GM21526 (cell line): ENCODE results near the gene ITGB4.

ENCODE experiments used
- ATAC-seq: cut with Tn5 transposase; IDR thresholded peaks from one replicate; pipeline ENCODE4 v1.9.1; 2021; ENCODE audit warnings: moderate library complexity; ENCODE audit not compliant: unreplicated experiment, low FRiP score

The ITGB4 gene

DNA sequence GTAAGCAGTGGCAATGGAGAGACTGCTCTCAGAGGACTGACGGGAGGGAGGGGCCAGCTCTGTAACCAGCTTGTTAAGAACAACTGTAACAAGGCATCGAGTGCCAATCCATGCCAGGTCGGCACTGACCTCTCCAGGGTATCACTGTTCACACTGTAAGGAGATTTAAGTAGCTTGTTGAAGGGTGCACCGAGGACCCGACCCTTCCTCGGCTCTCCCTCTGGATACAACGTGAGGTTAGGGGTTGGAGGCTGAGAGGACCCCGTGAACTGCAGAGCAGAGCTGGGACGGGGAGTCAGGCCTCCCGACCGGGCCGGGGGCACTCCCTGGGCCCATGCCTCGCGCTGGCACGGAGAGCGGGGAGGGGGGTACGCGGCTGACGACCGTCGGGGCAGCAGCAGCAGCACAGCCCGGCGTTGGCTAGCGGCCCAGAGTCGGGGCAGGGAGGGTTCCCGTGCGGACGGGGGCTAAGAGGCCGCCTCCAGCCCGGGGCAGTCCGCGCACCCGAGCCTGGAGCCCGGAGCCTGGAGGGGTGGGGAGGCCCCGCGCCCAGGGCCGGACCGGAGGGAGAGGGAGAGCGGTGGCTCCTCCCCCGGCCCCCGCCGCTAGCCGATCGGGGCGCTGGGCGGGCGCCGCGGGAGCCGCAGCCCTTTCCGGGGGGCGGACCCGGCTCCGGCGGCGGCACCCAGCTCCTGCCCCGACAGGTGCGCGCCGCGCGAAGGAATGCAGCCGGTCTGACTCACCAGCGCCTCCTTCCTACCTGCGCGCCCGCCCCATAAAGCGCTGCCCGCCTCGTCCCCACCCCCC, at the start of gene ITGB4:
ITGB4 (plus strand) TSS at position 804 of the 807 bp plus-strand sequence. CDS start 3,245 bp downstream, outside the sequence.
- ATAC-seq: no peak

DNA sequence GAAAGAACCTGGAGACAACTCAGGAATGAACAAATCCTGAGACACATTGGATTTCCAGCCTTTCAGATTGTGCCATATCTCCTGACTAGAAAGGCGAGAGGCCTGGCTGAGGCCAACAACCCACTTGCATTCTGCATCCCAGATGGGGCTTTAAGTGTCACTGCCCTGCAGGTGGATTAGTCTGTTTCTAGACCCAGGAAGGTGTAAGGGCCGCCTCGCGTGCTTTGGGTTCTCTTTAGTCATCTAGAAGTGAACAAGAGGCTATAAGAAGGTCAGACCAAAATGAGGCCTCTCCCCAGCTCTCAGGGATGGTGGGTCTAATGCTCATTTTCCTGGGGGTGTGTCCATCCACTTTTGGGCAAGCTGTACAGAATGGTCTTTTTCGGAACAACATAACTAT, 49.2 kb upstream of the ITGB4 start:
- ATAC-seq: no peak

DNA sequence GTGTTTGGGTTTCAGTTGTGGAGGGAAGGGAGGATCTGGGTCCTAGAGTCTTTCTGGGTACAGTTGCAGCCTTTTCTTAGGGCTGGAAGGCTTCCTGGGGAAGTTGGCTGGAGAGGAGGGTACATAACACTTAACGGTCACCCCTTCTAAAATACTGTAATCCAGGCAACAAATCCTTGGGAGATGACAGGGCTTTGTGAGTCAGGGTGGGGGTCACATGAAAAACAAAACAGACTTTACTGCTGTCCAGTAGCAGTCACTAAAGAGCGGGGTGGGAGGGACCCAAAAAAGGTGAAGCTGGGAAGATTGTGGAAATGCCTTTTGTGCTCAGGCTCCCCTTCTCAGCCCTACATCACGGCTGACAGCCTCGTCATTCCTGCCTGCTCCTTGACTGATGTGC, 47.8 kb upstream of the ITGB4 start:
- no peak for ATAC-seq

DNA sequence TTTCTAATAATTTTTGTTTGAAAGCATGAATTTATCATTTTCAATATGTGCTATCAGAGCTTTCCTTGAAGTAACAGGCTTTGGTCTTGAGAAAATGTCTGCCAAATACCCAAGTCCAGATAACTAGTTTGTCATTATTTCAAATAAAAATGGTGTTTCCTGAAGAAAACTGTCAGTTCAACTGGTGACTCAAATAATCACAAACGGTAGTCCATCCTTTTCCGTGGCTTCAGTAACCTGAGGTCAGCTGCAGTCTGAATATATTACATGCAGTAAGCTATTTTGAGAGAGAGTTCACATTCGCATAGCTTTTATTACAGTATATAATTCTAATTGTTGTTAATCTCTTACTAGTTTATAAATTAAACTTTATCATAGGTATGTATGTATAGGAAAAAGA, 44.8 kb upstream of the ITGB4 start:
- ATAC-seq: no peak

DNA sequence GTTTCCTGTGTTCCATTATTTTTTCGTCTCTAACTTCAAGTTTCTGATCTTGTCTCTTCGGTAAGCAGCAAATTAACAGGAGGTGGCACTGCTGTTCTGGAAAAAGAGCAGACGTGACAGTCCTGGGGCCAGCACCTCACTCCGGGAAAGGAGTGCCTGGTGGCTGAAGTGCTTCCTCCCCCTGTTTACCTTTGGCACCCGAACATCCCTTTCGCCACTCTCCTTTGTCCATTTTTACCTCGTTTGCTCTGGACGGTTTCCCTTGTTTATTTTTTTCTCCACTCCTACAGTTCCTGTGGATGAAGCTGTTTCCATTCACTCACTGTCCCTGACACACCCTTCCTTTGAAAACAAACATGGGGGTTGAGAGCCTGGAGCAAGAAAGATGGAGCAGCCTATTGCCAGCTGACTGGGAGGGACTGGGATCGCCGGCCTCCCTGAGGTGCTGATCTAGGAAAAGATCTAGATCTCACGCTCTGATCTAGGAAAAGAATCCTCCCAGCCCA, 41.5 kb upstream of the ITGB4 start:
- ATAC-seq: no peak

DNA sequence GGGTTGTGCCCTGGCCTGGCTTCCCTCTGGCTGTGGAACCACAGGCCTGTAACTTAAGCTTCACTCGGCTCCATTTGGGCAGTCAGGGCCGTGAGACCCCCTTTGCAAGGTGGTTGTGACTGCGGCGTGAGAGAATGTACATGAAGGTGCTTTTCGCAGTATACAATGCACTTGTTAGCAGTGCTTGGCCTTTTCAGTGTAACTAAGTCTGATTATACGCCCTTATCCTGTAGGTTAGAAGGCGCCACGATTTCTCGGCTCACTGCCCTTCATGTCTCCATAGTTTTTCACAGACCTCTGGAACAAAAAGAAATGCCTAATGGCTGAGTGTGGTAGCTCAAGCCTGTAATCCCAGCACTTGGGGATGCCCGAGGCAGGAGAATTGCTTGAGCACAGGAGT, 40.8 kb upstream of the ITGB4 start:
- ATAC-seq: no peak

DNA sequence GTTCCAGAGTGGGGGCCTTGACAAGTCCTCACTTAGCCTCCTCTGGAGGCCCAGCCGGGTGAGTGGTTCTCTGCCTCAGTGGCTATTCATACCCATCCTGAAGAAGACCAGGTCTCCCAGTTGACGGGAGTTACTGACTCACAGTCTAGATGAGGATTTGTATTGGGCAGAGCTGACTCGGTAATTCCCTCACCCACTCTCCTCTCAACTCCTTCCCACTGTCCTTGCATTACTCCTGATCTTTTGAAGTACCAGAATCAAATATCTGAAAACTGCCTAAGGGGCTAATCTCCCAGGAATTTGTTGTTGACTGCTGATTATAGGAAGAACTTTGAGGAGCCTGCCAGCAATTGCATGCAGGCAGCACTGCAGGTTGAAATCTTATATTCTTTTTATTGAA, 40.0 kb upstream of the ITGB4 start:
- no peak for ATAC-seq

DNA sequence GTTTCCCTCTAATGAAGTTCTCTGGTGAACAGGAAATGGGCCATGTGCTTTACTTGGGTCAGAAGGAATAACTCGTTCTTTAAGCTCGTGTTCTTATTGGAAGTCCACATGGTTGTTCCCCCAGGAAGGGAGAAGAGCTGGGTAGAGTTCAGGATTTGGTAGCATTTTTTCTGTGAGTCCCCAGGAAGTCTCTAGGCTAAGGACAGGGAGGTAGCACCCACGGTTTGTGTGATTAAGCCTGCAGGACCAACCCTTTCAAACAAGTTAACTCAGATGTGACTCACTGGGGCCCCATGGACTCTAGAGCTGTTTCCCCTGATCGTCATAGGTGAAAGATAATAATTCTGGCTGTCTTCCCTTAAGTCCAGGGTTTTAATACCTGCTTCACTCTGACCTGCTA, 37.7 kb upstream of the ITGB4 start:
- ATAC-seq: no peak

DNA sequence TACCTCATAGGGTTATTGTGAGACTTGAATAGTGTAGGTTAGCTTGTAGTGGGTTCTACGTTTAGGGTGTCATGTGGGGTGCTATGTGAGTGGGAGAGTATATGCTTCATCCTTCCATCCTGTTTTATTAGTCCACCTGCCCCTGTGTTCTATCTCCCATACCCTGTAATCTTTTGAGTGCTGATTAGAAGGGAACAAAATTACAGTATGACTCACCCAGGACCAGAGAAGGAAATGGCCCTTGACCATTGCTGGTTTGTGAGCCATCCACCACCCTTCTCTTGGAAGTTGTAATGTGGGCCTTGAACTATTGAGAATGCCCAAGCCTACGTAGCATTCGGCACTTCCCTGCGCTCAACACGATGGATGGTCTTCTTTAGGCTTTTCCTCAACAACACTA, 37.0 kb upstream of the ITGB4 start:
- no peak for ATAC-seq

DNA sequence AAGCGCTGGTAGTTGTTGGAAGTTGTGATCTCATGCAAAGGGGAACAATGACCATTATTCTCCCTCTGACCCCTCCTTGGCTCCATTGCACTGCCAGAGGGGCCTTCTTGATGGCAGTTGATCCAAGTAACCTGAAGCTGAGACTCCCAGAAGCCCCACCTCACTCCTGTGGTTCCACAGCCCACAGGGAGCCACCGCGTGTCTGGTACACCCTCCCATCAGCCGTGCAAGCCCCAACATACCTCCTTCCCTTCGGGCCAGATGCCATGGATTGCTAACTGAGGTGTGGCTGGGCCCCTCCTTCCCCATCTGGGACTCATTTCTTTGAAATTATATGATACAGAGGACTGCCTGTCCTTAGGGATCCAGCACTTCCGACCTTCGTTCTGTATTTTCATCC, 36.3 kb upstream of the ITGB4 start:
- ATAC-seq: no peak

DNA sequence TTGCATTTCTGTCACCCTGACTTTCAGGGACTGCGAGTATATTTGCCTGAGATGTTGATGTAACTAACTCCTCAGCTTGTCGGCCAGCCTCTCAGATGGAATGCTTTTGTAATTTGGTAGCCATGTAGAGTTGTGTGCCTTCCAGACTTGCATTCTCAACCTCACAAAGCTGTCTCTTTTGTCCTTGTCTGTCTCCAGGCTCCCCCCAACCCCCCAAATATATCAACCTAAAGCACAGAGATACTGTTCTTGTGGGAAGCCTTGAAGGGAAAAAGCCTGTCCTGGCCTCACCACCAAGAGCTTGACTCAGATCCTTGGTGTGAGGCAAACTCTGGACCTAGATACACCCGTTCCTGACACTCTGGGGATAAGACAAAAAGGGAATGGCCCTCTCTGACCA, 35.8 kb upstream of the ITGB4 start:
- no peak for ATAC-seq

DNA sequence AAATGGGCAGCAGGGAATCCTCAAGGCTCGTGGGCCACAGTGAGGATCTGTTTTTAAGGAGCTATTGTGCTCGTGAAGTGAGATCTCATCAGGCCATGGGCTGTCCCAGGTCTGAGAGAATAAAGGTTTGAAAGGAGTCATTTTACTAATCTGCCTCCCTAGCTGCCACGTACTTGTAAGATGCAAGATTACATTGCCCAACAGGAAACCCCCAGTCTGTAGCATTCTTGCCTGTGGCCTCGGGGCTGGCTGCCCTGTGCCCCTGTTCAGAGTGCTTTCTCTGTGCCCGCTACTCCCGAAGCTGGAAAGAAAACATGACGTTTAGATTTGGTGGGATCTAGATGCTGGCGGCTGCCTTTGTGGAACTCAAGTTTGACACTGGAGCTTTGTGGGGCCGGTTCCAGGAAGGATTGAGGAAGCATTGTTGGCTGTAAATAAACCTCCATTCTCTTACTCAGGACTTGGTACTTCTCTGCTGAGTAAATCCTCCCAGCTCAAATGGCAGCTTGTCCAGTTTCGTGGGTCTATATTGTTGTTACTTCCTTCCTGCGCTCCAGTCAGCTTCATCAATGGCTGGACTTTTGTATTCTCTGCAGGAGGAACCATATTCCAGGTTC, 32.9 kb upstream of the ITGB4 start:
- no peak for ATAC-seq

DNA sequence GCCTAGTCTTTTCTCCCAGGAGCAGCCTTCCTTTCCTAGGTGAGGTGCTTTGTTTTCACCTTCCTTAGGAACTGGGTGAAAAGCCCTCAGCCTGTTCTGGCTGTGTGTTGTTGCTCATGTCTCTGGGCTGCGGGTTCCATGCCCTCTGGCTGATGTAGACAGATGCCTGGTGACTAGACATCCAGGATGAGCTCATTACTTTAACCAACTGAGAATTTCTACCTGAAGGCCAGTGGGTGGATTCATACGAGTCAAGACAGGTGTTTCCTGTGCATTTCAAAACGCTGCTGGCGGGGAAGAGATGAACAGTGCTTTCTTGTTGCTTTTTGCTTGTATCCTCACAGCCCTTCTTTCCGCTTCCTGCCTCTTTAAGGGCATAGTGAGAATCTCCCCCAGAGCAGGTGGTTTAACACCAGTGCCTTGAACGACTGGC, 31.8 kb upstream of the ITGB4 start:
- peak; percentile 44 for ATAC-seq

DNA sequence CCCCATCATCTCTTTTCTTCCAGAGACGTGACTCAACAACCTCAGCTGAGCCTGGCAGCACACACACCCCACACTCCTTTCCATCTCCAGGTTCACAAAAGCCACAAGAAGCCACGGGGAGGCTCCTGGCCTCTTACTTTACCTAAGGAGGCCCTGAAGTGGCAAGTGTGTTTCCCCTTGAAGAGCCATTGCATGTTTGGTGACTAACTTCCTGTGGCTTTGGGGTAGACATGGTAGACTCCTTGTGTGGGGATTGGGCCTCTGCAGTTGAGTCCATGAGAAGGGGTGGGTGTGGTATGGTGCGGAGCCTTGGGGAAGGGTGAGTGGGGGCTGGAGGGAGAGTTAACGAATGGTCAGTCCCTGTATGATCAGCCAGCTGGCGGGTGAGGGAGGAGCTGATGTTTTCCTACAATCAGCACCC, 29.9 kb upstream of the ITGB4 start:
- no peak for ATAC-seq

DNA sequence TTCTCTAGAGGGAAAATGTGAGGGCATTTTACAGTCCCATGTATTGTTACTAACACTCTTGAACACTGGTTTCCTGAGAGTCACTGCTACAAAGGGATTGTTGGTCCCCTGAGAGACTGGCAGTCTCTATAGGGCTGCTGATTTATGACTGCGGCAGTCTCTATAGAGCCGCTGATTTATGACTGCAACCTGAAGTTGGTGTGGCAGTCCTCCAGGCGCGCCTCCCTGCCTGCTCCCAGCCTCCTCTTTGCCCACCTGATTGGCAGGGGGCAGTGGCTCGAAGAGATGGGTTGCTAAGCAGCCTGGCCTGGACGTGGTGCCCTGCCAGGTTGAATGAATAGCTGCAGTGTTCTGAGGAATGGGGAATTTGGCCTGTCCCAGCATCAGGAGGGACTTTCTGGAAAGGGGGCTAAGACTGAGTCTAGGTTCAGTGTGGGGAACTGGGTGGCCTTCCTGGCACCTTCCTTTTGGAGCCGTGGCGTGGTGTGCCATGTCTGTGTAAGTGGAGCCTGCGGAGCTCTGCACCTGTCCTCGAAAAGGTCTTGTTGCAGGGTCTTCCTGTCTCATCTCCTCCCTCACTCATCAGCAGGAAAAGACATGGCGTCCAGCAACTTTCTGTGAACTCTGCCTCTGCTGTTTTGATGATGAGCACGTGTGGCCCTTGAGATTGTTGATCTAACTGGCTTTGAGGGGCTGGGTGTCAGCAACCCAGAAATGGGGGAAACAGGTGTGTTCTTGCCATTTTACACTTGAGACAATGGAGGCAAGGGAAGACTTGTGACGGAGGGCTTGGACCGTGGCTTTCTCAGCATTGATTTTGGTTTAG, 29.2 kb upstream of the ITGB4 start:
- no peak for ATAC-seq

DNA sequence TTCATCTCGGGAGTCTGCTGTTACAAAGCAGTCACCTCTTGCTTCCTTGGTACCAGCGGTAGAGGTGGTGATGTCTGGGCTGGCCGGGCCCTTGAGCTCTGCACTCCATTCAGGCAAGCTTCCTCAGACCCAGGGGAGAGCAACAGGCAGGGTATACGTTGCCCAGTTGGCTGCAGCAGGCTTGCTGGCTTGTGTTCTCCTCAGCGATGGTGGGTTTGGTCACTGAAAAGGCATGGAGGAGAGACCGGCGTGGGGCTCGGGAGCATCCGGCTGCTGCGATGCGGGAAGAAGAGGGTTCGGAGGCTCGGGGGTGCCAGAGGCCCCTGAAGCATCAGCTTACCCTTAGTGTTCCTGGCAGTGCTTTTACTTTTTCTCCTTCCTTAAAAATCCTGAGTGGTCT, 28.3 kb upstream of the ITGB4 start:
- no peak for ATAC-seq

DNA sequence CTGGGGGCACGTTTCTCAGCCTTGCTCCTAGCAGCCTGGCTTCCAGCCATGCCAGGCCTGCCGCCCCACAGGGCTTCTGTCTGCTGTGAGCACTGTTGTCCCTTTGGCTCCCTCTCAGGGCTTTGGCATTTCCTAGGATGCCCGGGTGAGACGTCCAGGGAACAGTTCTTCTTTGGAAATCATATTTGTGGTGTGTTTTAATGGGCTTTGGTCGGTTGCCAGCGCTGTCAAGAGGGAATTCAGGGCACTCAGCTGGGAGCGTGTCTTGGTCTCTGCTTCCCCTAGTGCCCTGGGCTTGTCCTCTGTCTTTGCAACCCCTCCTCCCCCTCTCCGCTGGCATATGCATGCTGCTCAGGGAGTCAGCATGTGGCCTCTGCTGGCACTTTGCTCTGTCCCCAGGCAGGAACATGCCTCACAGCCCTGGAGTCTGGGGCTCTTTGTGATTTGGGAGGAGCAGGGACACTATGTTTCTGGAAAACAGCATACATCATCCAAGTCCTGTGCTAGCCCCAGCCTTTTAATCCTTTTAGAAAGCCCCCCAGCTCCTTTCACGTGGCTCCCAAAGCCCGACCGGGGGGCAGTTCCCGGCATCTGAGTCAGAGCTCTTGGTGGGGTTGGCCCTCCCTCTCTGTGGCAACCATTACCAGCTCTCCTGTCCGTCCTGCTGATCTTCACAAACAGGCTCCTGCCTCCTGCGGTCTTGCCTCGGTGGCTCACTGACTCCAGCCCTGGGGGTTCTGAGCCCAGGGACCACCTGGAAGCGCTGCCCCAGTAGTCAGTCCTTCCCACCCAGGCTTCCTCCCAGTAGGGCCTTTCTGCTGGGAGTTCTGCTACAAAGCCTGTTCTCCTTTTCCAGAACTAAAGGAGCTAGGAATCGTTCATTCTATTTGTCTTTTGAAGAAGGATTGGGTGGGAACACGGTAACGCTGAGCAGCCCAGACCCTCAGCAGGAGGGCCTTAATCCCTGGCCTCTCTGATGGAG, 27.5 kb upstream of the ITGB4 start:
- no peak for ATAC-seq

DNA sequence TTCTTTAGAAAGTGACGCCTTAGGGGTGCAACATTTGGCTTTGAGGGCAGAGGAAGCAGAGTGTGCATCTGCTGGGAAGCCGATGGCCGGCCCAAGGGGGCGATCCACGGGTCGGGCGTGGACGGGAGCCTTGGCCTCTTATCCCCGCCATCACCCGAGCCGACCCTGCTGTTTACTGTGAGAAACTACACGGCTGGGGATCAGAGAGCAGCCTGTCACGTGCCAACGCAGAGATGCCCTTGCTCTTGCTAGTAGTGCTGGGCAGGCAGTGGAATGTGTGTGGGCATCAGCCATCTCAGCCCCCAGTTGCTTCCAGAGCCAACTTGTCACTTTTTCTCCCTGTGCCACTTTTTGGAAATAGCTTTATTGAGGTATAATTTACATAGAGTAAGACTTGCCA, 26.7 kb upstream of the ITGB4 start:
- ATAC-seq: no peak

DNA sequence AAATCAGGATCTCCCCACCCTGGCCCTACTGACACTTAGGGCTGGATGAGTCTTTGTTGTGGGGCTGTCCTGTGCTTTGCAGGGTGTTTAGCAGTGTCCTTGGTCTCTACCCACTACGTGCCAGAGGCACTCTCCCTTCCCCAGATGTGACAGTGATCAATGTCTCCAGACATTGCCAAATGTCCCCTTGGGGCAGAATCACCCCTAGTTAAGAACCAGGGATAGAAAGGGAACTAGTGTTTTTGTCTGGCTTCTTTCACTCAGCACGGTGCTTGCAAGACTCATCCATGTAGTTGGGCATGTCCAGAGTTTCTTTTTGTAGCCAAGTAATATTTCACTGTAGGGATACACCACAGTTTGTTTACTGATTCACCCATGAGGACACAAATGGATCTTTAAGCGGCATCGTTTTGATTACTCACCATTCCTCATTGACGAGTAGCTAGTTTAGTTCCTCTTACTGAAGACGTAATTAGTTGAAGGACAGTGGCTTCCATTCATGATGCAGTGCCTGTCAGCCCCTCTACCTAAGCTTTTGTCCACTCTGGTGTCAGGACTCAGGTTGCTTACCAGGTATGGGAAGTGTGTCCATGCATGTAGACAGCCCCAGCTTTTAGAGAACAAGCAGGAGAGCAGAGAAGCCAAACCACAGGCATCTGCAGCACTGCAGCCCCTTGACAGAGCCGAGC, 26.0 kb upstream of the ITGB4 start:
- ATAC-seq: no peak
